Posterior vena cava (tissue), 2 donors: ENCODE data around the gene TTC13. TPM values are rescaled to one million over a fixed set of nuclear protein-coding genes. Genes with fewer than 3 reads are reported as not detected.

Source experiments
- DNase-seq: peaks from one replicate; pipeline ENCODE4 v3.0.0-alpha.2; 2020; ENCODE audit warnings: low spot score
- intact Hi-C, 2 donors: fragments of 100-400 bp; cut with DNase I; formaldehyde crosslinking; loops; one replicate each; pipeline versions ENCODE4 v1.14.1 to v1.14.2; 2022 to 2023
- total RNA-seq, 2 donors: library from RNA; stranded (reverse); fragmentation: NEBNext Ultra II Directional; extraction: Animal tissue kit (Norgen Biotek cat#: 25700); gene quantifications; one replicate each; pipeline ENCODE4 v1.2.1, GENCODE V29; 2021
- donor health status: DM: yes; HTN: yes; CAD: no.
- donor health status: DM: yes; HTN: yes; CAD: no.

Gene TTC13
- total RNA-seq, 2 donors from 2014 or later: 13.7 to 17.4 TPM

DNA sequence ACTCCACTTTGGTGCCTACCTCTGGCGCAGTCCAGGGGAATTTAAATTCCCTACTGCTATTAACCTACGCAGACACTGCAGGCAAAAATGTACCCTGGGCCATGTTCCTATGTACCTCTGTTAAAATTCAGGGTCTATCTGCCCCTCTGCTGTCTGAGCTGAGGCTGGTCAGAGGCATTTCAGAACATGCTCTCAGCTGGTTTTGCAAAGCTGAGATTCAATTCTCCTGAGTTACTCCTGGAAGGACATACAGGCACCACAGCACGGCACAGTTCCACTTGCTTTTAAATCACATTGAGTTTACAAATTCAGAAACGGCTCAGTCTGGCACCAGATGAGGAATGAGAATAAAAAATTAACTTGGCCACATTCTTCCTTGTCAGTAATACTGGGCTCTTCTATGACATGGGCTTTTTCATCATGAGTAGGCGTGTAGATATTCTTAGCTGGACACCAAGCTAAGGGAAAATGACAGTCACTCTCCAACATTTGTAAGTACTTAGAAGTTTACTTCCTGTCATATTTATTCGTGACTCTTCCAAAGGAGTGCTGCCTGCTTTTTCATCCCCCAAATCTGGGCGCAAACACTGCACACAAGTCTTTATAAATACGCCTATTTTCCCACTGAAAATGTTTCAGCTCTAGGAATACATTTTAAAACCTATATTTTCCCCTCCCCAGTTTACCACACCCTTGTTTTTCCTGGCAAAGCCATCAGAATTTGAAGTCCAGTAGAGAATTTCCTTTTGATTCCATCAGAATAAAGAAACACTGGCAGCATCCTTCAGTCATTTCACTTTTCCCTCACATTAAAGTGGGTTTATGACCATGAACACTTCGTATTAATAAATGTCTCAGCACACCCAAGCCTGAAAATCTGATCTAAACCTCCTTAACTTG is 112.2 kb downstream of the TTC13 start:
- no peak for DNase-seq
- intact Hi-C loops: loop anchor here in 1 of 2 donors (5.0 to 10.0 kb wide), 3 partner anchors 39 to 62 kb away; no protein-coding TSS in a partner anchor

DNA sequence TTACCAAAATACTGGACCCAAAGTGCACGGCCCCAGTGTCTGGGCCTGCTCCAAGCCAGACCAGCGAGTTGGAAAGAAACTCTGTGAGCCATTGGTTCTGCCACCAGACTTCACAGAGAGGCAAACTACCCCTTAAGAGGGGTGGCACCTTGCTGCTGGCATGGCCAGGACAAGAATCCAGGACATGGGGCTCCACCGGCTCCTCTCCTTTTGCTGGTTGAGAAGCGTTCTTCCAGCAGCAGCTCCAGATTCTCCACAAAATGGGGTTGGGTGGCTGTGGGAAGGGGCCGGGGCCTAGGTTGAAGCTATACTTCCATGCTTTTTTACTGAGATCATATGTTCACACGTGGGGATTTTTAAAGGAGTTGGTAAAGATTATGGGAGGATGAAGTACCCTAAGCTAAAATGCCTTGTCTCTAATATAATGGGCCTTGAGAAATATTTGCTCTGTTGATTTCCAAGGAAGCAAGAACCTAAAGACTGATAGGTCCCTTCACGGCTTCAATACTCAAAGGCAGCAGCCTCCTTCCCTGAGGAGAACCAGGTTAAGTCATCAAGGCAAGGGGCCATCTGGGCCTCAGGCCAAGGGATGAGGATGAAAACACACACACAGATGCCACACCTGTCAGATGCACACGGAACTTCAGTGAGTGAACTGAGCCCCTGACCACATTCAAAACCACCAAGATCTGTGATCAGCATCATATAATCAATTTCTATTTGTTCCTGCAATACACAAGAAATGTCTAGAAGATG is 113.4 kb downstream of the TTC13 start:
- intact Hi-C loops: loop anchor here in 1 of 2 donors (5.0 to 10.0 kb wide), 3 partner anchors 38 to 60 kb away; no protein-coding TSS in a partner anchor

DNA sequence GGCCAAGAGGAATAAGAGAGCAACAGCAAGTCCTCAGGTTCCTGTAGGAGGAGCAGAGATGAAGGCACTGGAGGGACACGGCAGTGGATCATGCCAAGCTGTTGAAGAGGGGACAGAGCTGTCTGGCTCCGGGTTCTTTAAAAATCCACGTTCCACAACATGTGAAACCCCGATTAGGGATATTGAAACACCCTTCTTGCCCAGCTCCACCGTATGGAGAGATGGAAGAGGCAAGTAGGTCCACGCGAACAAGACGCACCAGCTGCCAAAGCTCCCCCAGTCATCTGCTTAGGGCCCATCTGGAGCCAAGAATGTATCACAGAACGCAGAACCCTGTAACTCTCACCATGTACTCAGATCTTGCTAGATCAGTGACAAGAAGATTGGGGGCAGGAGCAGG is 114.2 kb downstream of the TTC13 start:
- DNase-seq: no peak
- intact Hi-C loops: loop anchor here in 1 of 2 donors (10.0 kb wide), 2 partner anchors 50 to 60 kb away; no protein-coding TSS in a partner anchor

More for the DNA sequence above, 113.4 kb downstream of the TTC13 start:
- DNase-seq: no peak

DNA sequence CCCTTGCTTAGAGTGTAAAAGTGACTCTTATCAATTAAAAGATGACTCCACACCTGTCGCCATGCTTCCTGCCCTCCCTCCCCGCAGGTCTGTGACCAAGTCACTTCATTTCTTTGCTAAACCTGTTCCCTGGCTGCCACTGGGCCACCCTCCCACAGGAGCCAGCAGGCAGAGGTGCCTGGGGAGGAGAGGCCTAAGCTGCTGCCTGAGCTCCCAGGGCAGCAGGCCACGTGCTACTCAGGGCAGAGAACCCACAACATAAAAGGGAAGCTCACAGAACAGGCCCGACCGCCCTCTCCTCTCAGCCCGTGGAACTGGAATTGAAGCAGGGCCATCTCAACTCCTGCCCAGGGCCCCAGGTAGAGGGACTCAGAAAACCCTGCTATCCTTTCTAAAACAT is 115.2 kb downstream of the TTC13 start:
- intact Hi-C loops: loop anchor here in 1 of 2 donors (10.0 kb wide), 2 partner anchors 51 to 59 kb away; no protein-coding TSS in a partner anchor
- DNase-seq: no peak

DNA sequence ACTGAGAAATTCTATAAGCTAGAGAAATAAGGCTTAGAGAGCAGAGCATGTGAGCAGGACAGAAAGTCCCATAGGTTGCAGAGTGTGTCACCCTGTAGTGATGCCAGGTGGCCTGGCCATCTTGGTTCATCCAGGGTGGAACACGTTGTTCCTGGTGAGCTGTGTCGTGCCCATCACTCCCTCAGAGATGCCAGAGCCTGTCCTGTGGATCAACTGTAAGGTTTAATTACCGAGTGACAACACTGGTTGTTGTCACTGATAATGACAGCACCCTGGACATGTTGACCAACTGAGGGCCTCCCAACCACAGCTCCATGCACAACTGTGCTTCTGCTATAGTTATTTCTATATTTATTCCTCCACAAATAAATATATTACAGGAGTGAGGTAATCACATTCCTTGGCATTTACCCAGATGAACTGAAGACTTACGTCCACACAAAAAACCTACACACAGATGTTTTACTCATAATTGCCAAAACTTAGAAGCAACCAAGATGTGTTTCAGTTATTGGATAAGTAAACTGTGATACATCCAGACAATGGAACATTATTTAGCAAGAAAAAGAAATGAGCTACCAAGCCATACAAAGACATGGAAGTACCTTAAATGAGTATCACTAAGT is 116.6 kb downstream of the TTC13 start:
- DNase-seq: no peak
- intact Hi-C loops: loop anchor here in 1 of 2 donors (10.0 kb wide), 2 partner anchors 53 to 57 kb away; no protein-coding TSS in a partner anchor

DNA sequence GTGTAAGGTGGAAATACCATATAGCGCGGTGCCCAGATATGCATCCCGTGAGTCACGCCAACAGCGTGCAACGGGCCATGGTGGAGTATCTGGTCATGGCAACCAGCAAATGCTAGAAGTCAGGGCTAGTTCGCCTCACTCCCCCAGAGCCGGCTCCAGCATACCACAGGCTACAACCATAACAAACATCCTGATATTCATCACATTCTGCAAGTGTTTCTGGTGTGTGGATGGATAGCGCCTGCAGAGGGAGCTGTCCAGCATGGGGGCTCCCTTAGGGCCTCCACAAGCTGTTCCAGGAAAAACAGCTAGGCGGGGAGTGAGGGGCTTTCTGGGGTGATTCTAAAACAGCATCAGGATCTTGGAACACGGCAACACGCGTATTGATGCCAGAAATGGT is 117.2 kb downstream of the TTC13 start:
- DNase-seq: no peak
- intact Hi-C loops: loop anchor here in 1 of 2 donors (10.0 kb wide), 2 partner anchors 53 to 57 kb away; no protein-coding TSS in a partner anchor

DNA sequence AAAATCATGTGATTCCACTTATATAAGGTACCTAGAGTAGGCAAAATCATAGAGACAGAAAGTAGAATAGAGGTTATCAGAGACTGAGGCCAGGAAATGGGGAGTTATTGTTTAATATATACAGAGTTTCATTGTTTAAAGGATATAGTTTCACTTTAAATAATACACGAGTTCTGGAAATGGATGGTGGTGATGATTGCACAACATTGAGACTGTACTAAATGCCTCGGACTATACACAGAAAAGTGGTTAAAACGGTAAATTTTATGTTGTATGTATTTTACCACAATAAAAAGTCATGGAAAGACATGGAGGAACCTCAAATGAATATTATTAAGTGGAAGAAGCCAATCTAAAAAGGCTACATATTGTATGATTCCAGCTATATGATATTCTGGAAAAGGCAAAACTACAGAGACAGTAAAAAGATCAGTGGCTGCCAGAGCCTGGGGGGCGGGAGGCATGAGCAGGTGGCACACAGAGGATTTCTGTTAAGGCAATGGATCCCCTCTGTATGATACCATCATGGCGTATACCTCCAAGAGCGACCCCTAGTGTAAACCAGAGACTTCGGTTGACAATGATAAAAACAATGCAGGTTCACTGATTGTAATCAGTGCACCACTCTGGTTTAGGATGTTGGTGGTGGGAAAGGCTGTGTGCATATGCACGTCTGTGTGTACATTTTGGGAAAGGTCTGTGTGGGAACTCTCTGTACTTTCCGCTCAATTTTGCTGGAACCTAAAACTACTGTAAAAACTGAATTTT is 117.9 kb downstream of the TTC13 start:
- DNase-seq: no peak
- intact Hi-C loops: loop anchor here in 1 of 2 donors (10.0 kb wide), 2 partner anchors 54 to 56 kb away; no protein-coding TSS in a partner anchor

DNA sequence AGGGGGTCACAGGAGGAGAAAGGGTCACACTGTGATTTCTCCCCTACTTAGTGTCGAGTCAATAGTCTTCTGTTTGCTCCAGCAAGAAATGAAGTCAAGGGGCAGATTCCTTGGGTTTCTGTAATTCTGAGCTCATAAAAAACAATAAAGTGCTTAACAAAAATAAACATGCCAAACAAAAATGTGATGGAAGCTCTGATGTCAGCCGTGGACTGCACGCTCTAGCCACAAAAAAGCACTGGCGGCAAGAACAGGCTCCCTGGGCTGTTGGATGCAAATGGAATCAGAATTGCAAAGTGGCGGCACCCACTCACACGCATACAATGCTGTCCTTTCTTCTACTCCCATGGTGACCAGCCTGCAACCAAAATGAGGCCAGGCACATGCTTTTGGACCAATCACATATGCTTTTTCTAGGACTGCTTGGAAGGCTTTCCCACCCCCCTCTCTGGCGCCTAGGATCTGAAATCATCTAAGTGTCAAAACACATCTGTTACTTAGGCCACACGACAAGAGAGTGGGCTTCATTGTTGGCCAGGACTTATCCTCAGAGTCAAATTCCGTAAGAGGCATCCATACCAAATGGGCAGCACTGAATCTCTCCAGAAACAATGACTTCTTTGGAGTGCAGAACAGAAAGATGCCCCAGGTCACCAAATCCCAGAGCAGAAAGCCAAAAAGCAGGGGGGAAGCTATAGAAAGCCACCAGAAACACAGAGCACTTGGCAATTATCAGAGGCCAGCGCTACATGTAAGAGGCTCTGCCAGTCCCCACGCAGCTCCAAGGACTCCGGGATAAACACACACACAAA is 119.5 kb downstream of the TTC13 start:
- intact Hi-C loops: no loop called here
- DNase-seq: no peak

DNA sequence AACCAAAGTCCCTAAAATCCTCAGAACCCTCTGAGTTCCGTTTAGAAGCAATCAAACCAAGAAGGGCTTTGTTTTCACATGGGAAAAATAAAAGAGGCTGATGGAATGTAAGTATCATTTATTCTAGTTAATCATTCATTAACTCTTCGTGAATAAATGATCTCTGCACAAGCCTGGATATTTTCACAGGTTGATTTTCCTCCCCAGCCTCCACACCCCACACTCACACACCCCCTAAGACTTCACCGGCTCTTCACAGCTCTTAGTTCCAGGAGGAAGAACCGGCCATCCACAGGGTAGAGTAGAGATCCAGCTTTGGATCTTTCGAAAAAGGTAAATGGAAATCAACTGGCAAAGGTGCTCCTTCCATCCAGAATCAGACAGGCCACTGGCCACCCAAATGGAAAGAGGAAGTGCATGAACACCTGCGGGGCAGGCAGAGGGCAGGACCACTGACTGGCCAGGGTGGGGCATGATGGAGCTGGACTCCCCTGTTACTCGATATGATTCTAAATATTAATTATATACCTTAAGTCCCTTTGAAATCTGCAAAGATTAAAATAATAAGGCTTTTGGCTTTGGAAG is 120.3 kb downstream of the TTC13 start:
- no peak for DNase-seq
- intact Hi-C loops: no loop called here

DNA sequence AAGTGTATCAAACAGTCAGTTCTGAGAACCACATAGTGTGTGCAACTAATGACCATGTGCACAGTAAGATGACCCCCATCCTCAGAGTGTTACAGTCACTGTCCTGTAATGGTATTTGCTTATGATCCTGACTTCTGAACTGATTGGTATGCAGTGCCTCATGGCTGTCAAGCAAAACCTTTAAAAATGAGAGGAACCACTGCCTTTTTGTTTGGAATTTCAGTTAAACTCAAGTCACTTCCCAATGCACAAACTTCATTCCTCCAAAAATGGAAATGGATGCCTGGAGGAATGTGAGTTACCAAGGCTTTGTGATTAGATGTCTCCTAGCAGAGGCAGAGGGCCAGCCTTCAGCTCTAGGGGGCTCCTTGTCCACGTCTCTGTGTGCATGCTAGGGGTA is 120.8 kb downstream of the TTC13 start:
- intact Hi-C loops: no loop called here
- DNase-seq: no peak

DNA sequence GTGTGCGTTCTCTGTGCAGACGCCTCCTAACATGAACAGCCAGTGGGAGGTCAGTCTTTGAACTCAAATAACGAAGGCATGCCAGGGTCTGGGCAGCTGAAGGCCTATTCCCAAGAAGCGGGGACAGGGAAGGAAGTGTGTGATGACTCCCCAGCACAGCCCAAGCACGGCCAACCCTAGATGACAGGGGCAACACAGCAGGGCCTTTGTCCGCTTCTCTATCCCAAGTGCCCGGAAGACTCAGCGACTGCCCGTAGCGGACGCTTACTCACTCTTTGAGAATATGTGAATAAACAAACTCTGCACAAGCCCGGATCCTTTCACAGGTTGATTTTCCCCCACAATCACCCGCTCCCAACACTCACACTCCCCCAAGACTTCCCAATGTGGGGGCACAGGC is 121.6 kb downstream of the TTC13 start:
- intact Hi-C loops: no loop called here
- no peak for DNase-seq

Other genes with a start within 250 kb of the TTC13 start
- not detected for gene CAPN9, start 231.5 kb downstream of the TTC13 start, total RNA-seq
- 10 to 100 TPM; 79.5 to 98.4 TPM for gene C1orf198, start 110.3 kb downstream of the TTC13 start, total RNA-seq
- gene ARV1, start 233 bp upstream of the TTC13 start, total RNA-seq: 10 to 100 TPM; 11.7 to 13.2 TPM
- gene FAM89A, start 61.4 kb upstream of the TTC13 start, total RNA-seq: 10 to 100 TPM in 1 of 2 donors, 1 to 10 TPM in 1; 8.4 to 11.2 TPM
- not detected for gene TRIM67, start 183.2 kb upstream of the TTC13 start, total RNA-seq